IMR-90 (cell line): ENCODE measurements around the gene R3HDM2. TPM values are rescaled to one million over a fixed set of nuclear protein-coding genes. Genes with fewer than 3 reads are reported as not detected.
"Not testable (repeated sequence)": the region's sequence is repeated elsewhere in the genome, so short reads cannot be mapped to it uniquely, and the experiment has no call there.

Experiments used
- ATAC-seq: fragments of 200-7000 bp; cut with Tn5 transposase; 2 replicates; pipeline ENCODE4 v1.9.1; 2020; ENCODE audit warnings: low read depth, mild to moderate bottlenecking, moderate library complexity
- BruUV-seq: library from RNA; stranded (reverse); fragments of 400-500 nt; replicated peaks from 2 replicates; lab custom pipeline; 2021; lab: Mats Ljungman, UMichigan
- CTCF ChIA-PET: fragments of 300-600 bp; formaldehyde crosslinking; extraction: SDS; loops from one replicate; lab custom pipeline; 2021; ENCODE audit warnings: antibody characterized with exemption; lab: Yijun Ruan, JAX
- POLR2A ChIA-PET: fragments of 300-600 bp; sonication (Branson Sonifier 250); formaldehyde crosslinking; loops from one replicate; lab custom pipeline; 2022; ENCODE audit warnings: antibody characterized with exemption; ENCODE audit not compliant: unreplicated experiment; lab: Charles Lee
- DNase-seq: peaks from one replicate; pipeline ENCODE4 v3.0.0; 2013
- H2AFZ ChIP-seq: replicated peaks from 2 replicates; pipeline ENCODE3; 2013; ENCODE audit warnings: low read length, mild to moderate bottlenecking; ENCODE audit not compliant: poor library complexity
- H2AK5ac ChIP-seq: 2 replicates; pipeline ENCODE4 v1.6.1; 2013; ENCODE audit warnings: low read depth, low read length, inconsistent platforms
- H2AK9ac ChIP-seq: replicated peaks from 2 replicates; pipeline ENCODE3; 2013; ENCODE audit warnings: mild to moderate bottlenecking, low read depth, low read length, moderate library complexity; ENCODE audit not compliant: poor library complexity
- H2BK120ac ChIP-seq: 2 replicates; pipeline ENCODE4 v1.6.1; 2013; ENCODE audit warnings: low read depth, low read length, inconsistent platforms
- H2BK15ac ChIP-seq: 3 replicates; pipeline ENCODE4 v1.6.1; 2013; ENCODE audit warnings: low read depth, low read length, inconsistent platforms
- H2BK20ac ChIP-seq: 2 replicates; pipeline ENCODE4 v1.6.1; 2013; ENCODE audit warnings: low read depth, mild to moderate bottlenecking, inconsistent platforms, low read length, moderate library complexity
- H2BK5ac ChIP-seq: 2 replicates; pipeline ENCODE4 v1.6.1; 2013; ENCODE audit warnings: mild to moderate bottlenecking, low read depth, low read length, inconsistent platforms; ENCODE audit not compliant: poor library complexity, severe bottlenecking
- H3K14ac ChIP-seq: replicated peaks from 2 replicates; pipeline ENCODE4 v1.6.1; 2013; ENCODE audit warnings: low read depth, low read length, inconsistent platforms
- H3K18ac ChIP-seq: 2 replicates; pipeline ENCODE4 v1.6.1; 2013; ENCODE audit warnings: low read depth, low read length, control low read depth
- H3K23ac ChIP-seq: 2 replicates; pipeline ENCODE4 v1.6.1; 2013; ENCODE audit warnings: low read depth, low read length, inconsistent platforms
- H3K27ac ChIP-seq: 2 replicates; pipeline ENCODE4 v1.5.1; 2013; ENCODE audit warnings: mild to moderate bottlenecking, control low read depth, low read length; ENCODE audit not compliant: insufficient read depth
- H3K27me3 ChIP-seq: 2 replicates; pipeline ENCODE4 v1.6.1; 2013; ENCODE audit warnings: low read length; ENCODE audit not compliant: control insufficient read depth, insufficient read depth
- H3K36me3 ChIP-seq: 2 replicates; pipeline ENCODE4 v1.6.1; 2013; ENCODE audit warnings: low read length, mixed read lengths; ENCODE audit not compliant: control insufficient read depth, insufficient read depth
- H3K4ac ChIP-seq: 2 replicates; pipeline ENCODE4 v1.6.1; 2013; ENCODE audit warnings: low read depth, low read length, inconsistent platforms
- H3K4me1 ChIP-seq: 2 replicates; pipeline ENCODE4 v1.6.1; 2013; ENCODE audit warnings: low read length, mixed read lengths; ENCODE audit not compliant: control insufficient read depth, insufficient read depth
- H3K4me2 ChIP-seq: 2 replicates; pipeline ENCODE4 v1.6.1; 2013; ENCODE audit warnings: low read depth, mild to moderate bottlenecking, control low read depth, low read length, moderate library complexity
- H3K4me3 ChIP-seq: 2 replicates; pipeline ENCODE4 v1.5.1; 2013; ENCODE audit warnings: low read depth, mild to moderate bottlenecking, control low read depth, low read length, moderate library complexity; ENCODE audit not compliant: insufficient read depth
- H3K56ac ChIP-seq: 2 replicates; pipeline ENCODE4 v1.6.1; 2013; ENCODE audit warnings: low read length, inconsistent platforms; ENCODE audit not compliant: insufficient read depth; ENCODE audit errors: extremely low read depth
- H3K79me1 ChIP-seq, 2 experiments: 2 replicates each; pipeline ENCODE4 v1.6.1; 2013; ENCODE audit warnings: low read length in 2 of 2, inconsistent platforms in 1 of 2, low read depth in 1 of 2
- H3K9ac ChIP-seq: 2 replicates; pipeline ENCODE4 v1.6.1; 2013; ENCODE audit warnings: low read depth, low read length, control low read depth
- H3K9me1 ChIP-seq: 2 replicates; pipeline ENCODE4 v1.6.1; 2013; ENCODE audit warnings: low read length, inconsistent platforms; ENCODE audit not compliant: insufficient read depth
- H3K9me3 ChIP-seq: 2 replicates; pipeline ENCODE4 v1.6.1; 2013; ENCODE audit warnings: low read length; ENCODE audit not compliant: control insufficient read depth, insufficient read depth
- H4K20me1 ChIP-seq: 2 replicates; pipeline ENCODE4 v1.6.1; 2013; ENCODE audit warnings: low read length, inconsistent platforms; ENCODE audit not compliant: insufficient read depth
- H4K5ac ChIP-seq: 2 replicates; pipeline ENCODE4 v1.6.1; 2013; ENCODE audit warnings: mild to moderate bottlenecking, low read depth, low read length, control low read depth
- H4K8ac ChIP-seq, 2 experiments: 2 replicates each; pipeline ENCODE4 v1.6.1; 2013; ENCODE audit warnings: low read depth in 2 of 2, low read length in 2 of 2, control low read depth in 1 of 2, inconsistent platforms in 1 of 2
- H4K91ac ChIP-seq: 2 replicates; pipeline ENCODE4 v1.6.1; 2013; ENCODE audit warnings: low read depth, low read length, inconsistent platforms; ENCODE audit not compliant: insufficient read depth
- WGBS, 2 experiments: methylation state at CpG; one replicate each; pipeline versions ENCODE4 v1.1.5 to v1.1.7; 2013; ENCODE audit warnings: missing lambda C conversion rate in 2 of 2; ENCODE audit not compliant: insufficient read length in 1 of 2; ENCODE audit errors: extremely low coverage in 2 of 2; 5-methylcytosine and 5-hydroxymethylcytosine counted together
- dilution Hi-C: fragments of 300-500 bp; cut with HindIII; formaldehyde crosslinking; loops from one replicate; pipeline ENCODE4 v1.14.3; 2018; ENCODE audit warnings: low sequenced_read_pairs; ENCODE audit not compliant: unreplicated experiment
- in situ Hi-C: fragments of 300-500 bp; cut with MboI; formaldehyde crosslinking; loops from 3 replicates; pipeline ENCODE4 v1.14.3; 2019; ENCODE audit warnings: low sequenced_read_pairs, inconsistent platforms, mixed read lengths
- intact Hi-C: fragments of 100-400 bp; cut with micrococcal nuclease; formaldehyde crosslinking; loops from 2 replicates; pipeline ENCODE4 v1.10.0; 2022
- polyA plus RNA-seq, 3 experiments: library from polyadenylated mRNA; depleted of rRNA; stranded (reverse); fragments of >200 nt; gene quantifications; 2 replicates each; pipeline ENCODE4 v1.2.3, GENCODE V29; 2012; ENCODE audit warnings: low replicate concordance in 1 of 3
- total RNA-seq: library from RNA; depleted of rRNA; stranded (reverse); fragments of >200 nt; gene quantifications from 2 replicates; pipeline ENCODE4 v1.2.3, GENCODE V29; 2012

The R3HDM2 gene
- total and polyA plus RNA-seq, 2 of the 4 experiments (the other 2 are of a cell fraction), result 7.5 to 28.4 TPM

DNA sequence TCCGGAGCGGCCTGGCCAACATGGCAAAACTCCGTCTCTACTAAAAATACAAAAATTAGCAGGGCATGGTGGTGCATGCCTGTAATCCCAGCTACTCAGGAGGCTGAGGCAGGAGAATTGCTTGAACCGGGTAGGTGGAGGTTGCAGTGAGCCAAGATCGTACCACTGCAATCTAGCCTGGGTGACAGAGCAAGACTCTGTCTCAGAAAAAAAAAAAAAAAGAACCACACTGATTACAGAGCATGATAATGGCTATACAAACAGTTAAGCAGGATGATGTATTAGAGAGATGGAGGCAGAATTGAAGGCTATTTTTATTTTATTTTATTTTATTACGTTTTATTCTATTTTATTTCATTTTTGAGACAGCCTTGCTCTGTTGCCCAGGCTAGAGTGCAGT, 13.5 kb upstream of the R3HDM2 start:
- no CpG with 5 or more reads among the region's 6 CpGs for WGBS, 2 experiments
- BruUV-seq, H3K4me2 ChIP-seq, H4K91ac ChIP-seq, H3K18ac ChIP-seq, H3K56ac ChIP-seq, H3K23ac ChIP-seq, H4K8ac ChIP-seq, DNase-seq, H3K4me3 ChIP-seq, H3K14ac ChIP-seq, H2BK120ac ChIP-seq, H3K9me1 ChIP-seq, H2AK5ac ChIP-seq, H3K9me3 ChIP-seq, intact Hi-C loops, H3K4me1 ChIP-seq, H4K20me1 ChIP-seq, dilution Hi-C loops, H2BK5ac ChIP-seq, H3K27ac ChIP-seq, in situ Hi-C loops, H3K79me1 ChIP-seq, H2AFZ ChIP-seq, H2AK9ac ChIP-seq, H2BK20ac ChIP-seq, H4K5ac ChIP-seq, H2BK15ac ChIP-seq, H3K36me3 ChIP-seq, H3K4ac ChIP-seq, ATAC-seq, H3K9ac ChIP-seq, H3K27me3 ChIP-seq, POLR2A ChIA-PET: not testable (repeated sequence)
- CTCF ChIA-PET, result interaction anchor here (1.0 kb wide), 1 partner anchor 8 kb away, joined by 4 read pairs; no protein-coding TSS in a partner anchor
